Ovary (tissue), 3 donors: ENCODE data around the gene RPL41.

Source experiments
- POLR2A ChIP-seq: fragments of 450-650 bp; IDR thresholded peaks from one replicate; pipeline ENCODE4 v1.6.1; 2017; ENCODE audit warnings: antibody characterized with exemption, mild to moderate bottlenecking, moderate library complexity
- TF ChIP-seq, protein P1 (sequence below), 3 donors: fragments of 450-650 bp in 2 of 3; fragments of 200-600 bp in 1 of 3; IDR thresholded peaks; one replicate each; pipeline versions ENCODE4 v1.5.1 to v1.8.0; 2016 to 2022; ENCODE audit warnings: antibody characterized with exemption in 3 of 3, mild to moderate bottlenecking in 1 of 3
- donor health status: DM: no; HTN: no; CAD: no.

DNA sequence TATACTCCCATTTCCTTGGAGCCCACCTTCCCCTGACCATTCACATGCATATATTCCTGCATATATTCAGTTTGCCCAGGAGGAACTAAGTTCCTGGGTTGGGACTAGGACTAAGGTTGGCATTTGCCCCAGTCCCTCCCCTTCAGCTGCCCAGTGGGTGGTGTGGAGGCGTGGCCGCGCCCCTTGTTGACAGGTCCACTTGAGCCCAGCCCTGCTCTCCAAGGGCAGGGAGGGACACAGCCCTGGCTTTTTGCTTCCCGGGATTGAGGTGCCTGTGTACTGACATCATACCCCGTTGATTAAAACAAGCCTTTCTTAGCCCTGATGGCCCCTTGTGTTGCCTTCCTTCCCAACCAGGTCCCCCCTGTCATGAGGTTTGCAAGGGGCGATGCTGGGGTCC lies 29.2 kb upstream of the RPL41 start:
- TF ChIP-seq, protein P1, sequence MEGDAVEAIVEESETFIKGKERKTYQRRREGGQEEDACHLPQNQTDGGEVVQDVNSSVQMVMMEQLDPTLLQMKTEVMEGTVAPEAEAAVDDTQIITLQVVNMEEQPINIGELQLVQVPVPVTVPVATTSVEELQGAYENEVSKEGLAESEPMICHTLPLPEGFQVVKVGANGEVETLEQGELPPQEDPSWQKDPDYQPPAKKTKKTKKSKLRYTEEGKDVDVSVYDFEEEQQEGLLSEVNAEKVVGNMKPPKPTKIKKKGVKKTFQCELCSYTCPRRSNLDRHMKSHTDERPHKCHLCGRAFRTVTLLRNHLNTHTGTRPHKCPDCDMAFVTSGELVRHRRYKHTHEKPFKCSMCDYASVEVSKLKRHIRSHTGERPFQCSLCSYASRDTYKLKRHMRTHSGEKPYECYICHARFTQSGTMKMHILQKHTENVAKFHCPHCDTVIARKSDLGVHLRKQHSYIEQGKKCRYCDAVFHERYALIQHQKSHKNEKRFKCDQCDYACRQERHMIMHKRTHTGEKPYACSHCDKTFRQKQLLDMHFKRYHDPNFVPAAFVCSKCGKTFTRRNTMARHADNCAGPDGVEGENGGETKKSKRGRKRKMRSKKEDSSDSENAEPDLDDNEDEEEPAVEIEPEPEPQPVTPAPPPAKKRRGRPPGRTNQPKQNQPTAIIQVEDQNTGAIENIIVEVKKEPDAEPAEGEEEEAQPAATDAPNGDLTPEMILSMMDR (IDR thresholded peaks at IDR 0.05): no peak
- no peak for TF ChIP-seq POLR2A
